HG02759 (cell line): ENCODE data around the gene RRBP1.

Source experiments
- ATAC-seq: cut with Tn5 transposase; IDR thresholded peaks from one replicate; pipeline ENCODE4 v1.9.1; 2021; ENCODE audit warnings: mild to moderate bottlenecking, moderate library complexity; ENCODE audit not compliant: unreplicated experiment

RRBP1 gene, protein sequence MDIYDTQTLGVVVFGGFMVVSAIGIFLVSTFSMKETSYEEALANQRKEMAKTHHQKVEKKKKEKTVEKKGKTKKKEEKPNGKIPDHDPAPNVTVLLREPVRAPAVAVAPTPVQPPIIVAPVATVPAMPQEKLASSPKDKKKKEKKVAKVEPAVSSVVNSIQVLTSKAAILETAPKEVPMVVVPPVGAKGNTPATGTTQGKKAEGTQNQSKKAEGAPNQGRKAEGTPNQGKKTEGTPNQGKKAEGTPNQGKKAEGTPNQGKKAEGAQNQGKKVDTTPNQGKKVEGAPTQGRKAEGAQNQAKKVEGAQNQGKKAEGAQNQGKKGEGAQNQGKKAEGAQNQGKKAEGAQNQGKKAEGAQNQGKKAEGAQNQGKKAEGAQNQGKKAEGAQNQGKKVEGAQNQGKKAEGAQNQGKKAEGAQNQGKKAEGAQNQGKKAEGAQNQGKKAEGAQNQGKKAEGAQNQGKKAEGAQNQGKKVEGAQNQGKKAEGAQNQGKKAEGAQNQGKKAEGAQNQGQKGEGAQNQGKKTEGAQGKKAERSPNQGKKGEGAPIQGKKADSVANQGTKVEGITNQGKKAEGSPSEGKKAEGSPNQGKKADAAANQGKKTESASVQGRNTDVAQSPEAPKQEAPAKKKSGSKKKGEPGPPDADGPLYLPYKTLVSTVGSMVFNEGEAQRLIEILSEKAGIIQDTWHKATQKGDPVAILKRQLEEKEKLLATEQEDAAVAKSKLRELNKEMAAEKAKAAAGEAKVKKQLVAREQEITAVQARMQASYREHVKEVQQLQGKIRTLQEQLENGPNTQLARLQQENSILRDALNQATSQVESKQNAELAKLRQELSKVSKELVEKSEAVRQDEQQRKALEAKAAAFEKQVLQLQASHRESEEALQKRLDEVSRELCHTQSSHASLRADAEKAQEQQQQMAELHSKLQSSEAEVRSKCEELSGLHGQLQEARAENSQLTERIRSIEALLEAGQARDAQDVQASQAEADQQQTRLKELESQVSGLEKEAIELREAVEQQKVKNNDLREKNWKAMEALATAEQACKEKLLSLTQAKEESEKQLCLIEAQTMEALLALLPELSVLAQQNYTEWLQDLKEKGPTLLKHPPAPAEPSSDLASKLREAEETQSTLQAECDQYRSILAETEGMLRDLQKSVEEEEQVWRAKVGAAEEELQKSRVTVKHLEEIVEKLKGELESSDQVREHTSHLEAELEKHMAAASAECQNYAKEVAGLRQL (N-terminal part only)

DNA sequence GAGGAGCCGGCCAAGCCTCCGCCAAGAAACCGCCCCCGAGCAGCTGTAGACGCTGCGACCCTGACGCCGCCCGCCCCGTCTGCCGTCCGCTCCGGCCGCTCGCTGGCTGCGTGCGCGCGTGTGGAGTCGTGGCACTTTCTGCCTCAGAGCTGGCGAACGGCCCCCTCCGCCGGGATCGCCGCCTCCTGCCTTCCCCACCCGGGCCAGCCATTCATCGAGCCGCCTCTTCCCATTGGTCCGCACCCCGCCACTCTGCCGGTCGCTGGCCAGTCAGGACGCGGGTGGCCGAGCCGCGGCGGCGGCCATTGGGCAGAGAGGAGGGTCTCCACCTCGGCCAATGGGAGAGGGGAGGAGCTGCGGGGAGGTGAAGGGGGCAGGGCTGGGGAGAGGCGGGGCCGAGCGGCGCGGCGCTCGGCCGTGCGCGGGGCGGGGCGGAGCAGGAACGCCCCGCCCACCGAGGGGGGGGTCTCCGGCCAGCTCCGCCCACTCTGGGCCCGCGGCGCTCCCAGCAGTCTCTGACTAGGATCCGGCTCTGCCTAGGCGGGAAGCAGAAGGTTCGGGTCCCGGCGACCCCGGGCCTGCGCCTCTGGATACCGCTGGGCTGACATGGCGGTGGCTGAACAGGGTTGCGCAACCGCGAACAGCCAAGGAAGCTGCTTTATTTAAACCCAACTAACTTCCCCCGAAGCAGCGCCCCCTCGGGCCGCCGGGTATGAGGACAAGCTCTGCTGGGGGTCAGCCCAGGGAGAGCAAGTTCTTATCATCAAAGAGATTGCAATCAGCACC is at the start of gene RRBP1:
TSS of gene RRBP1 (minus strand) at position 140 of the 786 bp plus-strand sequence. CDS start 21,735 bp downstream, outside the sequence.
- peak; percentile 90 for ATAC-seq

DNA sequence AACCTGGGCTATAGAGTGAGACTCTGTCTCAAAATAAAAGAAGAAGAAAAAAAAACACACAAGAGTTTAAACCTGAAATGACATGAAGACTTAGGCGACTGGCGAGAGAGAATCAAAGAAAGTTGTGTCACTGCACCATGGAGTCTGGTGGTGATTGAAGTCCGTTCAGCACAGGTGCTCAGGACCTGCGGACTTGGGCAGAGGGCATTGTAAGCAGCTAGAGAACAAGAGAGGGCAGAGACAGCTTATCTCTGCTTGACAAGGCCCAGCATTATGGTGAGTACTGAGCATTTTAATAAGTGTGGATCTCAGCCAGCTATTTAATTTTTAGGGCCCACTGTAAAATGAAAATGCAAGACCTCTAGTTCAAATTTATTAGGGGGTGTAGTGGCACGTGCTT is 49.2 kb upstream of the RRBP1 start:
- no peak for ATAC-seq

DNA sequence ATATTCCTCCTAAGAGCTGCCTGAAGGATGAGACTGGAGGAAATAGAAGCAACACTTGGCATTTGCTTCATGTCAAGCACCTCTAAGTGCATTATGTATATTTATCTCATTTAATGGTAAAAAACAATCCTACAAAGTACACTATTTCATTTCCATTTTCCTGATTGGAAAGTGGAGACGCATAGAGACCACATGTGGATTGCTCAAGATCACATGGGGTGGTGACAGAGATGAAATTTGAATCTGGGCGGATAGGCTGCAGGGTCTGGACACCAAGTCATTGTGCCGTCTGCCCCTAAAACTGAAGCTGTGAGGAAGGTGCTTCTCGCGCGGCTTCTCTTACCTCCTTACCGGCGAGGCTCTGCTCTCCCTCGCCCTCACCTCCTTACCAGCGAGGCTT is 48.0 kb upstream of the RRBP1 start:
- ATAC-seq: no peak

DNA sequence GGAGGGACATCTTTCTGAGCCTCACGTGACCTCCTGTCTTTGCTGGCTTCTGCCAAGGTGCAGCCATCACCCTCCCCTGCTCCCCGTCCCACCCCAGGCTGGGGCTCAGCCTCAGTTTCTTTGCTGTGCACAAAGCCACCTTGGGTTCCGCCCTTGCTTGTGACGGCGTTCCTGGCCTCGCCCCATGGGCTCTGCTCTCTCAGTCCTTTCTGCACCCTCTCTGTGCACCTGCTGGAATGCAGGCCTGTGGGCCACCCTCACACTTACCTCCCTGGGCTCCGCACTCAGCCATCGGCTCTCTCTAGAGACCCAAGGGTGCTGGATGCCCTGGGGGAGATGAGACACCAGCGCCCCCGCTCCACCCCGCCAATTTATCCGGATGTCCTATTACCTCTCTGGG is 46.0 kb upstream of the RRBP1 start:
- ATAC-seq: no peak

DNA sequence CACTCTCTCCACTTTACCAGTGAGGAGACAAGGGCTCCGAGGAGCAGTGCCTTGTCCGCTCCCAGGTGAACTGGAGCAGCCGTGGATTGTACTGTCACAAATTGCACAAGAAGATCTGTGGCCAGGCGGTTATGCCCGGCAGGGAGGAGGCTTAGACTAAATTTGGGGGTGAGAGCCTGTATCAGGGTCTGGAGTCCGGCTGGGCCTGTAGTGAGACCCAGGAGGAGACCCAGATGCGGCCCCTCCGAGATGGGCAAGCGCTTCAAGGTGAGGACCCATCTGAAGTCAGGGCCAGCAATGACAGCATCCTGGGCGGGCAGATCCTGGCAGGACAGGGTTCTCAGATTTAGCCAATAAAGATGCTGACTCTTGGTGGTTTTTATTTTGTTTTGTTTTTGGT is 45.3 kb upstream of the RRBP1 start:
- no peak for ATAC-seq

DNA sequence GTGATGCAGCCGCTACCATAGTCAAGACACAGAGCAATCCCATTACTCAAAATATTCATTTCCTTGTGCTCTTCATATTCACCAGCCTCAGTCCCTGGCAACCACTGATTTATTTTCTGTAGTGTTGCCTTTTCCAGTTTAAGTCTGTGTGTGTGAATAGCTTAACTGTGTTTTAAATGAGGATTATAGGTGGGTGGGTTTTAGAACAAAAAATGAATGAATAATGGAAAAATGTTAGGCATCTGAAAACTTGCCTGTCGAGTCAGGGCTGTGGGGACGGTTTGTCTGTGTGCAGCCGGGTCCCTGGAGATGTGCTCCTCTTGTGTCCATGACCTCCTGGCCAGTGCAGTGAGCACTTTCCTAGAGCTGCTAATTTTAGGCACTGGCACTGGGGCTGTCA is 44.9 kb upstream of the RRBP1 start:
- ATAC-seq: no peak

DNA sequence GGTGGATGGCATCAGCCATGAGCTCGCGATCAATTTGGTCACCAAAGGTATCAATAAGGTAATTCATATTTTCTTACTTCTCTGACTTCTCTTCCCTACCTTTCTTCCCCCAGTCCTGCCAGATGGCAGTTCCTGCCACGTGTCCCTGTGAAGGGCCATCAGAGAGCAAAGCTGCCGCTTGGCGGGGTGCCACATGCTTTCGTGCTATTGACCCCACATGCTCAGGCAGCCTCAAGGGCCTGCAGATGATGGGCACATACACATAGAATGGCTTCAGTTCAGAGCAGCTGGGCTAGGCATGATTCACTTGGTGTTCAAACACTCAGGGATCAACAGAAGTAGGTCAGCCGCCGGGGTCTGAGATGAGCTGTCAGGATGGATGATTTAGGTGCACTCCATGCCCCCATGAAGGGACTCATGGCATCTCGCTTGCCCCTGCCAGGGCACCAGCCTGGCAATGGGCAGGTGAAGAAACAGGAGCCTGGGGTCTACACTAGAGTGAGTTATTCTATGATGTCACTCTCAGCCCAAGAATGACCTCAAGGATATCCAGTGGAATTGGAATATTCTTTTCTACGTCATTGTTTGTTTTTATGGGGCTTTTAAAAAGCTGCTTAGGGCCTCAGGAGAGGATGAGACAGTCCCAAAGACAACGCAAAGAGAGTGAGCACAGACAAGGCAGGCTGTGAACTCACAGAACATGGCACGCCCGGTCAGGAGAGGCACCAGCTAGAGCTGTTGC is 43.2 kb upstream of the RRBP1 start:
- no peak for ATAC-seq

DNA sequence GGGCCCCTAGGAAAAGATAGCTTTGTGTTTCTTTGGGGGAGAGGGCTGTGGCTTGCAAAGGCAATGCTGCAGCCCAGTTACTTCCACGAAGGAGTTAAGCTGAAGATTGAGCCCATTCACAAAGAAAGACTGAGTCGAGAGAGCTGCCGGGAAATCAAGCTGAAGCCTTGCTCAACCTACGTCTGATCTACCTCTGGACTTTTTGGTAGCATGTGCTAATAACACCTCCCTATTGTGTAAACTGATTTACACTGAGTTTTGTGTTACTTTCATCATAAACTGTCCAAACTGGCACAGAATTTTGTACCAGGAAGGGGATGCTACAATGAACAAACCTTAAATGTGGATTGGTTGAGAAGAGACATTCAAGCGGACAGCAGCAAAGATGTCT is 41.3 kb upstream of the RRBP1 start:
- ATAC-seq: no peak

DNA sequence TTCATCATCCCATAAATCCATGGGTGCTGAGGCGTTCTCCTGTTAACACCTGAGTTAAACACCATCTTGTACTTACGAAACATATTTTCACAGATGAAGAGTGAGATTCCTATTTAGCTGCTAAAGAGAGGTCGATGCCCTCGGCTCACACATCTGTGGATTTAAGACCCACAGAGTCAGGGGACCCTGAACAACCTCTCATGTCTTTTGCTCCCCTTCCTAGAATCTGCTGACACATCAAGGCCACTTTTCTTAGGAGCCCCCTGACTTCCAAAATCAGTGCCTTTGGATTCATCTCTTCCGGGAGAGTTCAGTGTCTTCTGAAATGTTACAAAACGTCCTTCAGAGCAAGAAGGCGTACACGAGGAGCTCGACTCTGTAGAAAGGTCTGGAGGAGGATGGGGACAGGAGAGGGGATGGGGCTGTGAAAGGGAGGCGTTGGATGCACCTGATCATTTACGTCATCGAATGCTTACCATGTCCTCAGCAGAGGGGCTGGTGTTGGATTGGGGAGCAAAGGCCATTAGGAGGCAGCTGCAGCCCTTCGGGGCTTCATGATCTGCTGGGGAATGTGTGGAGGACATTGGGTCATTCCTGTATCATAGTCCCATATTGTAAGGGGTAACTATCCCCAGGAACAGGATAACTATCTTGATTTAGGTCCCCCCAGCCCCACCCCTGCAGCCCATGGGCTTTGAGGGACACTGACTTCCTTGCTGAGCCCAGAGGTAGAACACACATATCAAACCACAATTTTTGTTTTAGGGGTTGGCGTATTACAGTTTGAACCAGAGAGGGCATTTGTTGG is 40.7 kb upstream of the RRBP1 start:
- ATAC-seq: no peak

DNA sequence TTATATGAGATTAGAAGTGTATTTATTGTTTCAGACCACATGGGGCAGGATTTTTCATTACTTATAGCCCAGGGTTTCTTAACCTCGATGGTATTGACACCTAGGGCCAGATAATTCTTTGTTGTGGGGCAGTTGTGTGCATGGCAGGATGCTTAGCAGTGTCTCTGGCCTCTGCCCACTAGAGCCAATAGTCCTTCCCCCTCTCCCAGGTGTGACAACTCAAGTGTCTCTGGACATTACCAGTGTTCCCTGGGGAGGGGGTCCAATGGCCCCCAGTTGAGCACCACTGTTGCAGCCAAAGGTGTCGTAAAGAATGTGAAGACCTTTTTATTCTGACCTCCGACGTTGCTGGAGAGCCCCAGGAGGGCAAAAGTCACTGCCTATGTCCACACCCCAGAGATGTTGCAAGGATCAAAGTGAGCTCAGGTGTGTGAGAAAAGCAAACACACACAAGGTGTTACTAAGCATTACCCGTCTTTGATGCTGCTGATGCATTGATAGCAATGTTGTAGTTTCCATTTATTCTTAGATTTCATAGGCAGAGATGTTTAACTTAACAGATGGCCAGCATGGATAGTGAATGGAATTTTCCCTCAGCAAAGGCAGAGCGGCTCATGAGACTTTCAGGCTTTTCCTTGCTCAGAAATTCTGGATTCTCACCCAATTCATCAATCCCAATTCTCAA is 39.9 kb upstream of the RRBP1 start:
- ATAC-seq: no peak

DNA sequence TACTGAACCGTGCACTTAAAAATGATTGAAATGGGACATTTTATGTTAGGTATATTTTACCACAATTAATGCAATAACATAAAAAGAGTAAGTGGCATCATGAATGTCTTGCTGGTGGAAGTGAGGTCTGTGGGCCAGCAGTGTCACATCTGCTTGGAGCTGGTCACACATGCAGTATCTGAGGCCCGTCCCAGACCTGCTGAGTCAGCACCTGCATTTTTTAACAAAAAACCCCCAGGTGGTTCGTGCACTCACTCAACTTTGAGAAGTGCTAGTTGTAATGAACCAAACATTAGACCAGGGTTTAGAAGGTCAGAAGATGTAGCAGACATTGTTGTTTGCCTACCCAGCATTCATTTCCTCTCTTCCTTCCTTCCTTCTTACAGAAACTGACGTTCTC is 38.7 kb upstream of the RRBP1 start:
- no peak for ATAC-seq

DNA sequence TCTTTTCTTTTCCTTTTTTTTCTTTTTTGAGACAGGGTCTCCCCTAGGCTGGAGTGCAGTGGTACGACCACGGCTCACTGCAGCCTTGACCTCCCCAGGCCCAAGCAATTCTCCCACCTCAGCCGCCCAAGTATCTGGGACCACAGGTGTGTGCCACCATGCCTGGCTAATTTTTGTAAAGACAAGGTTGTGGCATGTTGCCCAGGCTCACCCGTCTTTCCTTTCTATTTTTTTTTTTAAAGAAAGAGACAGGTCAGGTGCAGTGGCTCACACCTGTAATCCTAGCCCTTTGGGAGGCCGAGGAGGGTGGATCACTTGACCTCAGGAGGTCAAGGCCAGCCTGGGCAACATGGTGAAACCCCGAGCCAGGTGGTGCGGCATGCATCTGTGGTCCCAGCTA is 34.3 kb upstream of the RRBP1 start:
- no peak for ATAC-seq

DNA sequence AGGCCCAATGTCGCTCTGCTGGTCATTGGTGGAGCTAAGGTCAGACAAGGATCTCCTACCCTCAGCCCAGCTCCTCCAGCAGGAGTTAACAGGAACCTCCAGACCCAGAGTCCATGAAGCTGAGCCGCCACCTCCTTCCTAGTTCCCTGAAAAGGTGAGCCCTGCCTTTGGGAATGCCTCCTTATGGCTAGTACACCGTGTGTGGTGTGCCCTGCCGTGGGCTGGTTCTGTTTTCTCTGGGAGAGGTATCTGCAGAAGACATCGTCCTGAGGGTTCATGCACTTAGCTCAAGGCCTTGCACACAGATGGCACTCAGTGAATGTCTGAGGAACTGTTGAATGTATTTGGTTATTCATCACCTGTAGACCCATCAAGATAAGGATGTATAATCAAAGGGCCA is 33.0 kb upstream of the RRBP1 start:
- no peak for ATAC-seq

DNA sequence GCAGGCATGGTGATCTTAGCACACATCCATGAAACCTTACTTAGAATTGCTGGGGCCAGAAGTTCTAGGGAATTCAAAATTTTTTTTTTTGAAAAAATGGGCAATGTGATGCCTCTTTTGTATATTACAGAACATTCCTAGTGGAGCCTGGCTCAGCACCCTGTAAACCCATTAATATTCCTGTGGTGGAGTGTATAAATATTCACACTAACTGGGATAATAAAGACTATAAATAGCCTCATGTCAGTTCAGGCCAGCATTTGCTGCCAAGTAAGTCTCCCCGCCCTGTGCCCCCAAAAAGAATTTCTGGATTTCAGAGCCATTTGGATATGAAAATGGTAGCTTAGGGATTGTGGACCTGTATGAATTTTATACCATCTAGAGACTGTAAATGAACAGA is 32.6 kb upstream of the RRBP1 start:
- no peak for ATAC-seq

DNA sequence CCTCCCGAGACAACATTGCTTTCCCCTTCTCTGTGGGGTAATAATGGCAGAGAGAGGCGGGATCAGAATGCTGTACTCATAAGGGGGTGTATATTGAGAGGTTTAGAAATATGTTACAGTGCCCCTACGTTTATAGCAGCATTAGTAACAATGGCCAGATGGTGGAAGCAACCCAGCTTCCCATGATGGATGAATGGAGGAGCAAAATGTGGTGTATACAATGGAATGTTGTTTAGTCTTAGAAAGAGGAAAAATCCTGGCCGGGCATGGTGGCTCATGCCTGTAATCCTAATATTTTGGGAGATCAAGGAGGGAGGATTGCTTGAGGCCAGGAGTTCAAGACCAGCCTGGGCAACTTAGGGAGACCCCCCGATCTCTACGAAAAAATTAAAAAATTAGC is 30.7 kb upstream of the RRBP1 start:
- ATAC-seq: no peak

DNA sequence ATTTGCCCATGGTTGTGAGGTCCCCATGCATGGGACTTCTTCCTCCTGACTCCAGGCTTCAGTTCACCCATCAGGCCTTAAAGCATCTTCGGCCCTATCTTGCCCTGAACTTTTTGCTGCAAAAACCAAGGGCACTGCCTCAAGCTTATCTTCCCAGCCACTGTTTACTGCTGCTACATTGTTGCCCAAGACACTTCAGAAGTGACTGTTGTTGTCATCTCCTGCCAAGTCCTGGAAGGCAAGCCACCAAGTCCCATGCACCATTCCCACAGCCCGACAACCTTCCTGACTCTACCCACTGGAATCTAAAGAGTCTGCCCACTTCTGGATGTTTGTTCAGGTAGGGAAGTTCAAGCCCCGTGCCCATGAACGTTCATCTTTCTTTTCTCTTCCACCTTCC is 30.2 kb upstream of the RRBP1 start:
- ATAC-seq: no peak

DNA sequence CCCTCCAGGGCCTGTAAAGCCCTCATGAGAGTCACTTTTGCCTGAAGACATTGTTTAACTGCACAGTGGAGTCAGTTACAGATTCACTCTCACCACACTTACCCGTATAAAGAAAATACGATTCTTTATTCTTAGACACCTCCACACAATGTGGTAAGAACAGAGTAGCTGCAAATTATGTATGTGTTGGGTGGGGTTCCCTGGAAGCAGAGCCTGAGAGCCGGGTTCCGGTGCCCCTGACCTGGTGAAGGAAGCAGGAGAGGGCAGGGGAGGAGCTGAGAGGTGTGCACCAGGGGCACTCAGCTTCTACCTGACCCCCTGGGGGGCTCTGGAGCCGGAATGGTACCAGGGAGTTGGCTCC is 29.2 kb upstream of the RRBP1 start:
- no peak for ATAC-seq

DNA sequence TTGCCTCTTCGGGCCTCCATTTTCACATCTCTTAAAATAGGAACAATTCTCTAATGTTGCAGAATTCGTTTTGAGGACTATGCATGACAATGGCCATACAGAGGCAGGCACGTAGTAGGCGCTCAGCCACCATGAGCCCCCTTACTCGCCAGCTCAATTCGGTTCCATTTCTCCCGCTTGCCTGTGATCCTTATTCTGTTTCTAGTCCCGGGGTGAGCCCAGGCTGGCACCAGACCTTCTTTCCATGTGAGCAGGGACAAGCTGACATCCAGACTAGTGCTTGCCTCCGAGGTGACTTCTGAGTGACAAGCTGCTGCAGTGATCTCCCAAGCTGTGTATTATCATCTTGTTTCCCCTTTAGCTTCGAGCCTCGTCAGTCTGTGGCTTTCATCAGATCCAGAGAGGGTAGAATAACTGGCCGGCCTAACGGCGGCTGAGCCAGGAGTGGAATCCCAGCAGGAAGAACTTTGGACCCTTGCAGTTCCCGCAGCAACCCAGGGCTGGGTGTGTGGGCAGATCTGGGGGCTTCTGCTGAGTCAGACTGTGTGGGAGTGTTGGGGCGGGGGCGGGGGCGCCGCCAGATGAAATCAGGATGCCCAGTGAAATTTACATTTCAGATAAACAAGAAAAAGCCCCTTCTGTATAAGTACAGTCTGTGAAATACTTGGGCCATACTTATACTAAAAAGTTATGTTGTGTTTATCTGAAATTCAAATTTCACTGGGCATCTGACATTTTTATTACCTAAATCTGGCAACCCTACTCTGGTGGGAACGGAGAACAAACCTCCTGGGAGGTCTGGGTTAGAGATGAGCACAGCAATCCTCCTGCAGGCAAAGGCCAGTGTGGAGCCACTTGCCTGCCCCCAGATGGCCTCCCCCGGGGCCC is 28.6 kb upstream of the RRBP1 start:
- no peak for ATAC-seq
